NCI-H187 (cell line): ENCODE results near the gene LPAR4.
"Not testable (repeated sequence)": the region's sequence is repeated elsewhere in the genome, so short reads cannot be mapped to it uniquely, and the experiment has no call there.

Experiments used
- DNase-seq, 2 experiments: peaks; one replicate each; lab custom pipeline; 2025; lab: John Stamatoyannopoulos, UW

Gene LPAR4

GRCh38 chrX:78747489-78747888, at the start of gene LPAR4:
Gene LPAR4, plus strand, starts transcription at chrX:78747720. Its CDS starts 7,150 bp downstream, at chrX:78754870.
- DNase-seq: no peak

DNA sequence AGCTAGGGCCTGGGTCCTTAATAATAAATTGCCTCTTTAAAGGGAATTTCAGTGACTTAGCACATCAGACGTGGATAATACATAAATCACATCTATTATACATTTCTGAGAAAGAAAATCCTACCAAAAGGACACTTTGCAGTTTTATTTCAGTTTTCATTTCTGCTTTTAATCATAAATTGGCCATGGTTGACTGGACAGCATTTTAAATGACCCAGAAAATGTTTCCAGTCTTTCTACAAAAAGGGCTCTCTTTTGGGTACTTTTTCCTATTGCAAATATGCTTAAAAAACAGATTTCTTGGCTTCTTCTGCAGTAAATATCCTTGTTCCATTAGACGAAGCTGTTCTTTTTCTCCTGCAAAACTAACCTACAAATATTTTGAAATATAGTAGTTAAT, 41.4 kb upstream of the LPAR4 start:
- no peak for DNase-seq

- DNase-seq: no peak
Measured at GRCh38 chrX:78708262-78708661, 39.3 kb upstream of the LPAR4 start.

GRCh38 chrX:78708816-78709215, 38.7 kb upstream of the LPAR4 start:
- DNase-seq: no peak

DNA sequence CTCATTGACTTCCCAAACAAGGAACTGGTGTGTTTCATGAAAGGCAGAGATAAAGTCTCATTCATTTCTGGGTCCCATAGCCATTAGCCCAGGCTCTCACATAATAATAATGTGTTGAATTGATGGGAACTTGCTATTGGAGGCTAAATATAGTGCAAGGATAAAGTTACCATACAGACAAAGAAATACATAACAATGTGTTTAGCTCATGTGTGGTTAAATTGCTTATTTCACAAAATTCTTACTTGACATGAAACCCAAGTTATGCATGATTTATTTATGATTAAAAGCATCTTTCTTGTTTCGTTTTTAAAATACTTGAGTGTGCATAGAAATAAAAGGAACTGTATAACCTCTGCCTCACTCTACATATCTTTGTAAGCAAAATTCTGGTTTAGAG, 37.3 kb upstream of the LPAR4 start:
- DNase-seq: no peak

GRCh38 chrX:78712336-78712735, 35.2 kb upstream of the LPAR4 start:
- no peak for DNase-seq

GRCh38 chrX:78725287-78725686, 22.2 kb upstream of the LPAR4 start:
- DNase-seq: no peak

GRCh38 chrX:78746496-78746895, 1.0 kb upstream of the LPAR4 start:
- DNase-seq: no peak

GRCh38 chrX:78747971-78748370, 451 bp downstream of the LPAR4 start:
- no peak for DNase-seq

- no peak for DNase-seq
Measured at GRCh38 chrX:78748846-78749245, 1.3 kb downstream of the LPAR4 start.

DNA sequence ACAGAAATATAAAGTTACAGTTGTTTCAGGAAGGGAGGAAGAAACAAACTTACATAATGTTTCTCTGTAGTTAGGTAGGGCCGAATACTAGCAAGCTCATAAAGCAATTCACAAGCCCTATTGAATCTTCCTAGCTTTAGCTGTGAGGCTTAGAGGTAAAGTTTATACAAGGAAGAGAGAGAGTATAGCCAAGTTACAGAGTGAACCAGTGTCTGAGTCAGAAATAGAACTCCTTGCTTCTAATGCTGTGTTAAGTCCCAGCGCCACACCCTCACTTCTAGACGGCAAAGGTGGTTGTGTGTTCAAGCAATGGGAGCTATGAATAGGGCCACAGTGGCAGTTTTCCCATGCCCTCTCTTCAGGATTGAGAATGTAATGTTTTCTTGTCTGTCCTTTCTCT, 6.1 kb downstream of the LPAR4 start:
- DNase-seq: no peak

DNA sequence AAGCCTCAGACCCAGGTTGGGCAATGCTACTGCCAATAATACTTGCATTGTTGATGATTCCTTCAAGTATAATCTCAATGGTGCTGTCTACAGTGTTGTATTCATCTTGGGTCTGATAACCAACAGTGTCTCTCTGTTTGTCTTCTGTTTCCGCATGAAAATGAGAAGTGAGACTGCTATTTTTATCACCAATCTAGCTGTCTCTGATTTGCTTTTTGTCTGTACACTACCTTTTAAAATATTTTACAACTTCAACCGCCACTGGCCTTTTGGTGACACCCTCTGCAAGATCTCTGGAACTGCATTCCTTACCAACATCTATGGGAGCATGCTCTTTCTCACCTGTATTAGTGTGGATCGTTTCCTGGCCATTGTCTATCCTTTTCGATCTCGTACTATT, 7.4 kb downstream of the LPAR4 start:
- no peak for DNase-seq

GRCh38 chrX:78759081-78759480, 11.6 kb downstream of the LPAR4 start:
- no peak for DNase-seq

DNA sequence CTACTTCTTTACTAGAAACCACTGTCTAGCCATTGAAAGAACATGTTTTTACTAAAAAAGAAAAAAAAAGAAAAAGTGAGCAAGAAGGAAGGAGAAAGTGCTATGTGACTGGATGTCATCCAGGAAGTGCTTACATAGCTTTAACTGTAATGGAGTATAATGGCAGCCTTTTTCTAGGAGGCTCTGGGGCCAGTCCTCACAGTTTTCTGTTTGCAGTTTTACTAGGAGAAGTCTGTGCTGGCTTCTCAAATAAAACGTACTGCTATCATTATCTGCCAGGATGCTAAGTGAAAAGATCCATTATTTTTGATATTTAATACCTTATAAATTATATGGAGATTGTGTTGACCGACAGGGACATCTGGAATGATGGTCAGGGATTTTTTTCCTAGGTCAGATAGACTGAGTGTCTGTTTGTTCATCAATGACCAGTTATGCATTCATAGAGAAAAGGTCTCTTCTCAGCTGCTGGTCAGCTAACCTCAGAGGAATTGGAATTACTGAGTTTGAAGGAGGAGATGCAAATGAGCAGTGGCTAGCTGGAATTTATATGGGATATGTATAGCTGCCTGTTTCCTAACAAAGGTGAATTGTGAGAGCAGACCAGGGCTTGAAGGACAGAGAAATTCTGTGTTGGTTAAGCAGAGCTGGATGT, 21.7 kb downstream of the LPAR4 start:
- no peak for DNase-seq

- no peak for DNase-seq
Measured at GRCh38 chrX:78769946-78770345, 22.4 kb downstream of the LPAR4 start.

DNA sequence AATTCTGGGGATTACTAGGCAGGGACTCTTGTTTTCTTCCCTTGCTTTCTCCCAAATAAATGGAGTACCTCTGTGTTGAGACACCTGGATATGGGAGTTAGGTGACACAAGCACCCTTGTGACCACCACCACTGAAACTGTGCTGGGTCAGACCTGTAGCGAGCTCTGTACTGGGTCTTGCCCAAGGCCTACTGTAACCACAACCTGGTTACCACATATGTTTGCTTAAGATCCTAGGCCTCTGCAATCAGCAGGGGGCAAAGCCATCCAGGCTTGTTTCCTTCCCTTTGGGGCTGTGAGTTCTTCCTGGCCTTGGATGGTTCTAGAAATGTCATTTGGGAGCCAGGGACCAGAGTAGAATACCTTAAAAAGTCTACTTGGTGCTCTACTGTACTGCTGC, 49.4 kb downstream of the LPAR4 start:
- no peak for DNase-seq

DNA sequence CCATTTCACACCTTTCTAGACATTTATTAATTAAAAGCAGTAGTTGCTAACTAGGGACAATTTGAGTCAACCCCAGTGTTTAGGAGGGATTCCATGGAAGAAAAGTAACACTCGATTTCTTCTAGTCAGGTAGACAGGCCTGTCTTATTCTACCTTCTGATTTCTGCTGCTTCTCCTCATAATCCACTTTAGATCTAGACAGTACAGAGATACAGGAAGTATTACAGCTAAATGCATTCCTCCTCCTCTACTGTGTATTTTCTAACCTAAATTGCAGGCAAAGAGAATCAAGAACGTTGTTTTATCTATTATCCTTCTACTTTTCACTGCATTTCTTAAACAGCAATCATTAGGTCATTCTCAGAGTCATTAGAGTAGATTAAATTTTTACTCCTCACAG, 52.6 kb downstream of the LPAR4 start:
- DNase-seq: no peak

DNA sequence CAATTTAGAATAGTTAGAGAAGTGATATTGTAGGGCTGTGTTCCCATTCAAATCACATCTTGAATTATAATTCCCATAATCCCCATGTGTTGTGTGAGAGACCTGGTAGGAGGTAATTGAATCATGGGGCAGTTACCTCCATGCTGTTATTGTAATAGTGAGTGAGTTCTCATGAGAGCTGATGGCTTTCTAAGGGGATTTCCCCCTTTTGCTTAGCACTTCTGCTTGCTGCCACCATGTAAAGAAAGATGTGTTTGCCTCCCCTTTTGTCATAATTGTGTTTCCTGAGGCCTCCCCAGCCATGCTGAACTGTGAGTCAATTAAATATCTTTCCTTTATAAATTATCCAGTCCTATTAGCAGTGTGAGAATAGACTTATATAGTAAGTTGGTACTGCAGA, 53.2 kb downstream of the LPAR4 start:
- no peak for DNase-seq

DNA sequence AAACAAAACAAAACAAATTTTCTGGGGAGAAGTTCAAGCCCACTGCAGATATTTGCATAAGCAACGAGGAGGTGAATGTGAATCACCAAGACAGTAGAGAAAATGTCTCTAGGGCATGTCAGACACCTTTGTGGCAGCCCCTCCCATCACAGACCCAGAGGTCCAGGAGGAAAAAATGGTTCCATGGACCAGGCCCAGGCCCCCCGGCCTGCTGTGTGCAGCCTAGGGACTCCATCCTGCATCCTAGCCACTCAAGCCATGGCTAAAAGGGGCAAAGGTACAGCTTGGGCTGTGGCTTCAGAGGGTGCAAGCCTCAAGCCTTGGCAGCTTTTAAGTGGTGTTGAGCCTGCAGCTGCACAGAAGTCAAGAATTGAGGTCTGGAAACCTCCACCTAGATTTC, 54.0 kb downstream of the LPAR4 start:
- DNase-seq: no peak

DNA sequence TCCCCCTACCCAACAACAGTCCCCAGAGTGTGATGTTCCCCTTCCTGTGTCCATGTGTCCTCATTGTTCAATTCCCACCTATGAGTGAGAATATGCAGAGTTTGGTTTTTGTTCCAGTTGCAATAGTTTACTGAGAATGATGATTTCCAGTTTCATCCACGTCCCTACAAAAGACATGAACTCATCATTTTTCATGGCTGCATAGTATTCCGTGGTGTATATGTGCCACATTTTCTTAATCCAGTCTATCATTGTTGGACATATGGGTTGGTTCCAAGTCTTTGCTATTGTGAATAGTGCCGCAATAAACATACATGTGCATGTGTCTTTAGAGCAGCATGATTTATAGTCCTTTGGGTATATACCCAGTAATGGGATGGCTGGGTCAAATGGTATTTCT, 55.0 kb downstream of the LPAR4 start:
- not testable (repeated sequence) for DNase-seq
